Measurements from ENCODE around the gene MYBPHL.

DNA sequence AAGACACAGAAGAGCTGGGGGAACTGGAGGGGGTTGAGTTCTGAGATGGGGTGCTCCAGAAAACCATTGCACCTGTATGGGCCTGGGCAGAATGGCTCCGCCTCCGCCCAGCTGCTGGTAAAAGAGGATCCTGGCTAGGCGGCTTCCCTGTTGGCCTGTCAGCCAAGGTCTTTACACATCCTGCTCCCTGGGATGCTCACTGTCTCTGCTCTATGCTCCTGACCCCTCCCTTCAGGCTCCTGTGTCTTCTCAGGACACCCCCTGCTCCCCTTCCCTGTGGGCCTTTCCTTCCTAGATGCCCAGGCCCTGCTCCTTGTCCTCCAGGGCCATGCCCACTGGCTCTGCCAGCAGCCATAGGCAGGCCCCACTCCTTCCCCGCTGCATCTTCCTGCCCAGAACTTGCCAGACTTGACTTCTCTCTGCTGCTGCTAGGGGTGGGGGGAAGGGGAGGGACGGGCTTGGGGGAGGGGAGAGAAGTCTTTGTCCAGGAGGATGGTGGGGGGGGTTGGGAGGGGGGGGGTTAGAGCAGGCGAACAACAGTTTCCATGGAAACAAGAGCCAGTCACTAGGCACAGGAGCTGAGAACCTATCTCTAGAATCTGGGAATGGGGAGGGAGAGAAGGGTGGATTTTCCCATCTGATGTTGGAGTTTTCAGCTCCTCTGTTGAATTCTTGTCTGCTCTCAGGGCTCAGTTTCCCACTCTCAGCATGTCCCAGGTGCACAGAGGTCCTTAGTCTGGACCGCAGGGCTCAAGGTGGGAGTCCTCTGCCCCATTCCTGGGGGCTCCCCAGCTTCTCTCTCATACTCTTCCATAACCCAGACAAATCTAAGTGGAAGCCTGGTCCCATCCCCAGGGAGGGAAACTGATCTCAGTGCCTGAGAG lies 46.9 kb downstream of the MYBPHL start:
- TF ChIP-seq POLR2A (IDR thresholded peaks at IDR 0.05) = no peak
- TF ChIP-seq, protein P1, sequence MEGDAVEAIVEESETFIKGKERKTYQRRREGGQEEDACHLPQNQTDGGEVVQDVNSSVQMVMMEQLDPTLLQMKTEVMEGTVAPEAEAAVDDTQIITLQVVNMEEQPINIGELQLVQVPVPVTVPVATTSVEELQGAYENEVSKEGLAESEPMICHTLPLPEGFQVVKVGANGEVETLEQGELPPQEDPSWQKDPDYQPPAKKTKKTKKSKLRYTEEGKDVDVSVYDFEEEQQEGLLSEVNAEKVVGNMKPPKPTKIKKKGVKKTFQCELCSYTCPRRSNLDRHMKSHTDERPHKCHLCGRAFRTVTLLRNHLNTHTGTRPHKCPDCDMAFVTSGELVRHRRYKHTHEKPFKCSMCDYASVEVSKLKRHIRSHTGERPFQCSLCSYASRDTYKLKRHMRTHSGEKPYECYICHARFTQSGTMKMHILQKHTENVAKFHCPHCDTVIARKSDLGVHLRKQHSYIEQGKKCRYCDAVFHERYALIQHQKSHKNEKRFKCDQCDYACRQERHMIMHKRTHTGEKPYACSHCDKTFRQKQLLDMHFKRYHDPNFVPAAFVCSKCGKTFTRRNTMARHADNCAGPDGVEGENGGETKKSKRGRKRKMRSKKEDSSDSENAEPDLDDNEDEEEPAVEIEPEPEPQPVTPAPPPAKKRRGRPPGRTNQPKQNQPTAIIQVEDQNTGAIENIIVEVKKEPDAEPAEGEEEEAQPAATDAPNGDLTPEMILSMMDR (IDR thresholded peaks at IDR 0.05) = no peak
